Thymus (tissue), 11 donors: Measurements from ENCODE around the gene DRC3. TPM values are rescaled to one million over a fixed set of nuclear protein-coding genes. Genes with fewer than 3 reads are reported as not detected.
A peak's percentile ranks its signal among the peaks of the same experiment; 100 is the strongest.

ENCODE experiments used
- DNase-seq, 9 donors: peaks; one replicate each; pipeline ENCODE4 v3.0.0-alpha.2; 2013; ENCODE audit warnings: low spot score in 9 of 9, low read depth in 6 of 9, missing footprints in 1 of 9
- H3K27ac ChIP-seq, 2 donors: one replicate each; pipeline ENCODE4 v1.5.1; 2013; ENCODE audit warnings: control low read depth in 1 of 2, low read depth in 1 of 2, low read length in 1 of 2, mild to moderate bottlenecking in 1 of 2, moderate library complexity in 1 of 2
- H3K27me3 ChIP-seq, 2 donors: one replicate each; pipeline ENCODE4 v1.5.1; 2013; ENCODE audit warnings: low read length in 1 of 2; ENCODE audit not compliant: control insufficient read depth in 2 of 2, insufficient read depth in 1 of 2
- H3K36me3 ChIP-seq, 2 donors: one replicate each; pipeline ENCODE4 v1.5.1; 2013; ENCODE audit warnings: low read length in 1 of 2, mild to moderate bottlenecking in 1 of 2, moderate library complexity in 1 of 2; ENCODE audit not compliant: control insufficient read depth in 2 of 2, insufficient read depth in 2 of 2
- H3K4me1 ChIP-seq, 2 donors: one replicate each; pipeline ENCODE4 v1.5.1; 2013; ENCODE audit warnings: low read length in 2 of 2; ENCODE audit not compliant: control insufficient read depth in 2 of 2, insufficient read depth in 2 of 2
- H3K4me3 ChIP-seq, 2 donors: one replicate each; pipeline ENCODE4 v1.5.1; 2013; ENCODE audit warnings: low read length in 2 of 2, control low read depth in 1 of 2, mild to moderate bottlenecking in 1 of 2
- H3K9me3 ChIP-seq, 2 donors: one replicate each; pipeline ENCODE4 v1.5.1; 2013; ENCODE audit warnings: low read length in 1 of 2, mild to moderate bottlenecking in 1 of 2; ENCODE audit not compliant: control insufficient read depth in 2 of 2, insufficient read depth in 1 of 2
- WGBS: extraction: QIAGEN DNeasy Blood & Tissue Kit; methylation state at CpG from one replicate; pipeline ENCODE4 v1.1.7; 2013; 5-methylcytosine and 5-hydroxymethylcytosine counted together
- polyA plus RNA-seq: library from polyadenylated mRNA; stranded (reverse); fragments of 200-250 nt; gene quantifications from one replicate; pipeline ENCODE4 v1.2.3, GENCODE V29; 2013
- total RNA-seq: library from RNA; stranded (reverse); fragments of 120-200 nt; gene quantifications from one replicate; pipeline ENCODE4 v1.2.4, GENCODE V29; 2013
- donor health status: healthy.

Gene DRC3
- total and polyA plus RNA-seq, 2 donors: 1.3 to 3.3 TPM

DNA sequence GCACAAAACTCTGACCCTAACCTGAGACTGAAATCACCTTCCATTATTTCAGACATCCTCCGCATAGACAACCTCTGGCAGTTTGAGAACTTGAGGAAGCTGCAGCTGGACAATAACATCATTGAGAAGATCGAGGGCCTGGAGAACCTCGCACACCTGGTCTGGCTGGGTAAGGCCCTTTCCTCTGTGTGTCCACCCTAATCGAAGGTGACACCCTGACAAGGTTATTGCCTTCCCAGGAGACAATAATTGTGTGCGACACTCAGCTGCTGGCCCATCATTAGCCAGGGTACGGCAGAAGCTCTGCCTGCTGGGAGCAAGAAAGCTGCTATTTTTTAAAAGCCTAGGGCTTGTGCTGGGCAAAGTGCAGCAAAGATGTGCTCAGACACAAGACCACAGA, 11.1 kb downstream of the DRC3 start:
- WGBS: 97% methylated on average over 6 of the region's 6 CpGs

DNA sequence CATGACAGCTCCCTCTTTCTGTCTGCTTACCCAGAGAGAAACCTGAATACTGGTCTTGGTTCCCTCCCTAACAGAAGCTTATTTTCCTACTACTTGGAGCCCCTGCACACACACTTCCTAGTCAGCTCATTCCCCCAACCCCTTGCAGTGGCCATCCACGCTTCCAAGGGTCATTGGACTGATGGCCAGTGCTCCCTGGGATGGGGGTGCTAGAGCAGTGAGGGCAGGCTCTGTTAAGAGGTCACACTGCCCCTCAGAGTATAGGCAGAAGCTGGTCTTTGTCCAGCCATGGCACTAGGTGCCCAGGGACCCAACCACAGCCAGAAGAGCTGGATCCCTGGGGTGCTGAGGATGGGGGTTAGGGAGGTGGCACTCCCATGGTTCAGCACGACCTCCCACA, 12.5 kb downstream of the DRC3 start:
- H3K4me3 ChIP-seq: no peak overlapping the region
- 85% methylated on average over 2 of the region's 2 CpGs for WGBS
- H3K9me3 ChIP-seq: peaks cover 0 to 4% of the 10 kb centered on the region in 2 donors
- H3K27me3 ChIP-seq: no peaks in the 10 kb centered on the region
- H3K4me1 ChIP-seq: no peaks in the 10 kb centered on the region
- H3K36me3 ChIP-seq: no peaks in the 10 kb centered on the region
- H3K27ac ChIP-seq: no peak overlapping the region
- no peak for DNase-seq

More for the DNA sequence above, 11.1 kb downstream of the DRC3 start:
- DNase-seq: no peak
- H3K4me3 ChIP-seq: no peak overlapping the region
- H3K36me3 ChIP-seq: no peaks in the 10 kb centered on the region
- H3K9me3 ChIP-seq: no peaks in the 10 kb centered on the region
- H3K4me1 ChIP-seq: no peaks in the 10 kb centered on the region
- H3K27ac ChIP-seq: no peak overlapping the region
- H3K27me3 ChIP-seq: no peaks in the 10 kb centered on the region

DNA sequence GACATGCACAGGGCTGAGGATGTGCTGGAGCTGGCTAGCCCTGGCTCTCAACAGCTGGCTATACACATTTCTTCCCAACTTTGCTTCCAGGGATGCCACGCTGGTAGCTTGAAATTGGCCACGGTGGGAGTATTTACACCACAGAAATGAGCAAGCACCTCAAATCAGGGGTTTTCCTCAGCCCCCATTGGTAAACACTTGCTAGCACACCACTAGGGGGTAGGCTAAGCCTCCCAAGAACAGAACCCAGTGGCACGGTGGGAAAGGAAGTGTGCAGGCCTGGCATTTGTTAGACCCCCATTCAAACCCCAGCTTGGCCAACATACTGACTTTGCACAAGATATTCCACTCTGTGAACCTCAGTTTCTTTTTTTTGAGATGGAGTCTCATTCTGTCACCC, 12.9 kb downstream of the DRC3 start:
- 83% methylated on average over 3 of the region's 3 CpGs for WGBS
- Histone ChIP-seq H3K27ac (no peak overlapping the region), H3K4me1 (no peaks in the 10 kb centered on the region), H3K36me3 (no peaks in the 10 kb centered on the region), H3K4me3 (no peak overlapping the region), H3K27me3 (no peaks in the 10 kb centered on the region), H3K9me3 (peaks cover 0 to 4% of the 10 kb centered on the region in 2 donors)
- DNase-seq: peak in 1 of 9 donors; percentile 17

DNA sequence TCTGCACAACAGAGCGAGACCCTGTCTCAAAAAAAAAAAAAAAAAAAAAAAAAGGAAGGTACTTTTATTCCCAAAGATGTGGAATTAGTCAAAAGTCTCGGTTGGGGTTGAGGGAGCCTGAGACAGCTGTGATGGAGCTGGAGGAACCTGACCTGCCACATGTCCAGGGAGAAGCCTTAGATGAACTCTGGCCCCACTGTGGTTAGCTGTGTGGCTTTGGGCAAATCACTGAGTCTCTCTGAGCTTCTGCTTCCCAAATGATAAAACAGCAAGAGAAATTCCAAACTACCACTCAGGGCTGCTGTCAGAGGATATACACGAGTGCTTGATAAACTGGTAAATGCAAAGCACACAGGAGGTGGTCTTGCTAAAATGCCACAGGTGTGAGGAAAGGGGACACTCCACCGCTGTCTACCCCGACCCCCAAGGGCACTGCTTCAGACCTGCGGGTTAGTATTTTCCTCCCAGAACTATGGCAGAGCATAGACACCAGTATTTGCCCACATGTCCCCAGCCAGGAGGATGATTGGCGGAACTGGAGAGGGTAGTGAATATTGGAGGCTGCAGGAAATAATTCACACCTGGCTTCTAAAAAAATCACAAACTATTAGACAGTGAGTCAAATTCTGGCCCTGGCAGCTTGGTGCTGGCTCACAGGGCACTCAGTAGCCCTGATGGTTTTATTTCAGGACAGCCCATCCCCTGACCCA, 14.7 kb downstream of the DRC3 start:
- Histone ChIP-seq H3K36me3 (no peaks in the 10 kb centered on the region), H3K27ac (no peak overlapping the region), H3K4me1 (no peaks in the 10 kb centered on the region), H3K9me3 (peaks cover 0 to 4% of the 10 kb centered on the region in 2 donors), H3K4me3 (no peak overlapping the region), H3K27me3 (no peaks in the 10 kb centered on the region)
- no peak for DNase-seq
- WGBS: 94% methylated on average over 7 of the region's 7 CpGs

DNA sequence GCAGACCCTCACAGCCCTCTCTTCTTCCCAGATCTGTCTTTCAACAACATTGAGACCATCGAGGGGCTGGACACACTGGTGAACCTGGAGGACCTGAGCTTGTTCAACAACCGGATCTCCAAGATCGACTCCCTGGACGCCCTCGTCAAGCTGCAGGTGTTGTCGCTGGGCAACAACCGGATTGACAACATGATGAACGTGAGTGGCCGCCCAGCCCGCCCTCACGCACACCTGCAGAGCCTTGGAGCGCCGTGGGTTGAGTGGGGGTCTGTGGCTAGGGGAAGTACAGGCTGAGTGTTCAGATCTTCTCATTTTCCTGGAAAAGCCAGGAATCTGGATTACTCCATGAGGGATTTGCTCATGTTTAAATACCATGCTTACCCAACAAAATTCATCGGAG, 15.2 kb downstream of the DRC3 start:
- DNase-seq: no peak
- no peak overlapping the region for H3K27ac ChIP-seq
- WGBS: 90% methylated on average over 14 of the region's 14 CpGs
- no peaks in the 10 kb centered on the region for H3K27me3 ChIP-seq
- H3K9me3 ChIP-seq: peaks cover 0 to 4% of the 10 kb centered on the region in 2 donors
- no peaks in the 10 kb centered on the region for H3K36me3 ChIP-seq
- no peak overlapping the region for H3K4me3 ChIP-seq
- no peaks in the 10 kb centered on the region for H3K4me1 ChIP-seq

DNA sequence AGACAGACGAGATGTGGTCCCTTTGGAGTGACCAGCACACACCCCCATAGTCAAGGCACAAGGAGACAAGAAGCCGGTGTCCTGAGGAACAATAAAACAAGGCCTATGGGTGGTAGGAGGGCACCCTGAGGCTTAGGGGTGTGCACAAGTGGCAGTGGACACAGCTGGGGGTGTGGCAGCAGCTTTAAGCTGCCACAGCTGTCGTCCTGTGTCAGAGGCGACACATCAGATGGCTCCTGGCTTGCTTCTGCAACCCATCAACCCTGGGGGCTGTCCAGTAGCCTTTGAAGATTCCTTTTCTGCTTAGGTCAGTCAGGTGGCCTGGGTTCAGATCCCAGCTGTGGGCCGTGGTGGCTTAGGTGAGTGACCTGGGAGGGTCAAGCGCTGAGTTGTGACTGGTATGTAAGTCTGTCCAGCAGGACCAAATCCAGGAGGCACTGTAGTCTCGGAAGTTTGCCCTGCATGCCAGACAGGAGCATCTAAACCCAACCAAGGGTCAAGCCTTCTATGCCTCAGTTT, 15.8 kb downstream of the DRC3 start:
- Histone ChIP-seq H3K36me3 (no peaks in the 10 kb centered on the region), H3K27ac (no peak overlapping the region), H3K27me3 (no peaks in the 10 kb centered on the region), H3K9me3 (peaks cover 0 to 4% of the 10 kb centered on the region in 2 donors), H3K4me1 (no peaks in the 10 kb centered on the region), H3K4me3 (no peak overlapping the region)
- DNase-seq: no peak
- 94% methylated on average over 7 of the region's 7 CpGs for WGBS

DNA sequence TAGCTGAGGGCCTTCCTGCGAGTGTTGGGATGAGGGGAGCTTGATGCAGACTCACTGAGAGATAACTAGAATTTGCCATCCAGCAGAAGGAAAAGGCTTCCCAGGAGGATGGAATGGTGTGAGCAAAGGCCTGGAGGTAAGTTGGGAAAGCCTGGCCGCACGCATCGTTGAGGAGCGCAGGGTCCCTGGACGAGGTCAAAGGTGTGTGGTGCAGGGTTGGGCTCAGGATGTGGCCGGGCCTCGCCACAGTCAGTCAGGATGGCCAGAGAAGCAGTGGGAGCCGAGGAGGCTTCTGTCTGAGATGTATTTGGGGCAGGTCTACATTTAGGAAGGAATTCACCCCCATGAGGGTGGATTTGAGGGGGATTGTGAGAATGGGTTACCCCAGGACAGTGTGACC, 16.4 kb downstream of the DRC3 start:
- WGBS: 95% methylated on average over 9 of the region's 9 CpGs

DNA sequence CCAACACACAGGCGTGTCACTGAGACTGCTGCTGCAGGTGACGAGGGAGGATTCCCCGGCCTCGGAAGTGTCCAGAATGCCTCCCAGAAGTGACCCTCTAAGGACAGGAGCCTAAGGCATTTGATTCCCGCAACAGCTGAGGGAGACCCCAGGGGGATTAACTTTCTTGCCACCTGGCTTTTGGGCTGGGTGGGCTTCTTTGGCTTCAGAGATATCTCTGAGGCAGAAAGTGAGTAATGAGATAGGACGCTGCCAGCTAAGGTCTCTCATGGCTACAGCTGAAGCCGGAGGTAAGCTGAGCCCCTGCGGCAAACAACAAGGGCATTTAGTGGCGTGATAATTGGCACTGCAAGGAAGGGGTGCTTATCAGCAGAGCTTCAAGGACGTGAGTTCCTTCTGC, 17.0 kb downstream of the DRC3 start:
- Histone ChIP-seq H3K9me3 (peaks cover 0 to 4% of the 10 kb centered on the region in 2 donors), H3K4me3 (no peak overlapping the region), H3K36me3 (no peaks in the 10 kb centered on the region), H3K27me3 (no peaks in the 10 kb centered on the region), H3K27ac (no peak overlapping the region), H3K4me1 (peaks cover 0 to 5% of the 10 kb centered on the region in 2 donors)
- WGBS: 98% methylated on average over 10 of the region's 10 CpGs
- DNase-seq: no peak

More for the DNA sequence above, 16.4 kb downstream of the DRC3 start:
- no peak for DNase-seq
- no peak overlapping the region for H3K27ac ChIP-seq
- no peaks in the 10 kb centered on the region for H3K4me1 ChIP-seq
- no peaks in the 10 kb centered on the region for H3K36me3 ChIP-seq
- H3K27me3 ChIP-seq: no peaks in the 10 kb centered on the region
- peaks cover 0 to 4% of the 10 kb centered on the region in 2 donors for H3K9me3 ChIP-seq
- no peak overlapping the region for H3K4me3 ChIP-seq

DNA sequence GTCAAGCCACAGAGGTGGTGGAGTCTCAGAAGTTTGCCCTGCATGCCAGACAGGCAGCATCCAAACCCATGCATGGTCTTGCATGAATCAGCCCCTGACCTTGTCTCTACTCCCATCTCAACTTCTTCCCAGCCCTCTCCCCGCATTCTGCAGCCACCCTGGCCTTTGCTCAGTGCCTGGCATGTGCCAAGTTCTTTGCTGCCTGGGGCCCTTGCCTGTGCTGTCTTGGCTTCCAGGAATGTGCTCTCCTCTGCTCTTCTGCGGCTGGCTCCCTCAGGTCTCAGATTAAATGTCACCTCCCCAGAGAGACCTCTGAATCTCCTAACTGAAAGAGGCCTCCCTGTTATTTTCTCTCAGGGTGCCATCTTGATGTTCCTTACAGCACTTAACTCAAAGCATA, 17.6 kb downstream of the DRC3 start:
- 96% methylated on average over 2 of the region's 2 CpGs for WGBS

More for the DNA sequence above, 17.6 kb downstream of the DRC3 start:
- no peaks in the 10 kb centered on the region for H3K36me3 ChIP-seq
- DNase-seq: no peak
- no peaks in the 10 kb centered on the region for H3K27me3 ChIP-seq
- H3K9me3 ChIP-seq: peaks cover 0 to 4% of the 10 kb centered on the region in 2 donors
- no peak overlapping the region for H3K4me3 ChIP-seq
- H3K4me1 ChIP-seq: peaks cover 0 to 7% of the 10 kb centered on the region in 2 donors
- H3K27ac ChIP-seq: no peak overlapping the region
